GM12891 (cell line): ENCODE data around the gene UNC119.
A peak's percentile ranks its signal among the peaks of the same experiment; 100 is the strongest.
"Not testable (repeated sequence)": the region's sequence is repeated elsewhere in the genome, so short reads cannot be mapped to it uniquely, and the experiment has no call there.

Experiments used
- DNase-seq: peaks from one replicate; pipeline ENCODE4 v3.0.0; 2011; ENCODE audit warnings: low spot score; ENCODE audit not compliant: insufficient read length
- FAIRE-seq: peaks from 2 replicates; lab custom pipeline; 2011; peaks lifted over from hg19 to GRCh38; lab: Jason Lieb, UNC
- PAX5 ChIP-seq: IDR thresholded peaks from 2 replicates; pipeline ENCODE4 v1.6.1; 2011; ENCODE audit warnings: low read length, moderate library complexity, mild to moderate bottlenecking; ENCODE audit not compliant: insufficient read depth, severe bottlenecking
- POLR2A ChIP-seq: IDR thresholded peaks from 2 replicates; pipeline ENCODE4 v1.6.1; 2011; ENCODE audit warnings: low read depth, low read length, control low read depth
- POLR2AphosphoS5 ChIP-seq: IDR thresholded peaks from 2 replicates; pipeline ENCODE4 v1.6.1; 2011; ENCODE audit warnings: low read depth, low read length, control low read depth
- POU2F2 ChIP-seq: IDR thresholded peaks from 2 replicates; pipeline ENCODE4 v1.6.1; 2011; ENCODE audit warnings: low read depth, mild to moderate bottlenecking, control low read depth, low read length, moderate library complexity
- SPI1 ChIP-seq: IDR thresholded peaks from 2 replicates; pipeline ENCODE4 v1.6.1; 2011; ENCODE audit warnings: low read depth, low read length, control low read depth
- TAF1 ChIP-seq: IDR thresholded peaks from 2 replicates; pipeline ENCODE4 v1.6.1; 2011; ENCODE audit warnings: low read depth, low read length, control low read depth

UNC119 gene

GRCh38 chr17:28582513-28582912 is 30.1 kb upstream of the UNC119 start:
- TF ChIP-seq SPI1 = no peak
- no peak for TF ChIP-seq TAF1
- no peak for FAIRE-seq
- no peak for DNase-seq

GRCh38 chr17:28580959-28581358 is 28.5 kb upstream of the UNC119 start:
- DNase-seq (no peak), FAIRE-seq (peak; percentile 61)
- TF ChIP-seq TAF1 = no peak

- no peak for FAIRE-seq
- no peak for TF ChIP-seq POLR2A
- TF ChIP-seq POU2F2 = no peak
- TF ChIP-seq SPI1 = no peak
- TF ChIP-seq TAF1 = no peak
- TF ChIP-seq POLR2AphosphoS5 = no peak
- no peak for TF ChIP-seq PAX5
- DNase-seq = no peak
Measured at GRCh38 chr17:28579526-28579925, 27.1 kb upstream of the UNC119 start.

GRCh38 chr17:28578246-28579195 is 26.1 kb upstream of the UNC119 start:
- no peak for TF ChIP-seq PAX5
- no peak for TF ChIP-seq POLR2A
- TF ChIP-seq SPI1 = no peak
- no peak for TF ChIP-seq TAF1
- TF ChIP-seq POU2F2 = no peak
- no peak for TF ChIP-seq POLR2AphosphoS5
- no peak for DNase-seq
- FAIRE-seq = no peak

- TF ChIP-seq POU2F2 (no peak), POLR2AphosphoS5 (no peak), PAX5 (no peak), TAF1 (no peak), POLR2A (no peak), SPI1 (no peak)
- FAIRE-seq = no peak
- no peak for DNase-seq
Measured at GRCh38 chr17:28577466-28577824, 25.0 kb upstream of the UNC119 start.

GRCh38 chr17:28576758-28577465 is 24.5 kb upstream of the UNC119 start, which contains the start of gene ALDOC:
ALDOC (minus strand) TSS chr17:28576895; CDS start chr17:28575532, 1,363 bp downstream.
- peak; percentile 95 for DNase-seq
- peak; percentile 99 for FAIRE-seq
- TF ChIP-seq POLR2A = peak; percentile 93
- TF ChIP-seq PAX5 = no peak
- no peak for TF ChIP-seq SPI1
- TF ChIP-seq POU2F2 = no peak
- TF ChIP-seq POLR2AphosphoS5 = peak; percentile 90
- TF ChIP-seq TAF1 = peak; percentile 75

GRCh38 chr17:28576016-28576415 is 23.6 kb upstream of the UNC119 start:
- not testable (repeated sequence) for DNase-seq
- peak; percentile 9 for FAIRE-seq

GRCh38 chr17:28575126-28575795 is 22.8 kb upstream of the UNC119 start:
- no peak for DNase-seq
- TF ChIP-seq PAX5 (no peak), POLR2A (no peak), POLR2AphosphoS5 (no peak), POU2F2 (no peak), SPI1 (no peak)
- FAIRE-seq = no peak

GRCh38 chr17:28574526-28574925 is 22.1 kb upstream of the UNC119 start:
- DNase-seq = no peak
- TF ChIP-seq PAX5 (no peak), TAF1 (no peak), POLR2AphosphoS5 (no peak), POLR2A (no peak), SPI1 (no peak), POU2F2 (no peak)
- FAIRE-seq = no peak

- TF ChIP-seq POU2F2 = no peak
- no peak for TF ChIP-seq SPI1
- no peak for TF ChIP-seq PAX5
- no peak for TF ChIP-seq POLR2A
- TF ChIP-seq TAF1 = no peak
- TF ChIP-seq POLR2AphosphoS5 = no peak
- DNase-seq = no peak
Measured at GRCh38 chr17:28573966-28574480, 21.6 kb upstream of the UNC119 start.

More at GRCh38 chr17:28573966-28574480, 21.6 kb upstream of the UNC119 start:
- FAIRE-seq = no peak
